Measurements from ENCODE around the gene HGFAC.

DNA sequence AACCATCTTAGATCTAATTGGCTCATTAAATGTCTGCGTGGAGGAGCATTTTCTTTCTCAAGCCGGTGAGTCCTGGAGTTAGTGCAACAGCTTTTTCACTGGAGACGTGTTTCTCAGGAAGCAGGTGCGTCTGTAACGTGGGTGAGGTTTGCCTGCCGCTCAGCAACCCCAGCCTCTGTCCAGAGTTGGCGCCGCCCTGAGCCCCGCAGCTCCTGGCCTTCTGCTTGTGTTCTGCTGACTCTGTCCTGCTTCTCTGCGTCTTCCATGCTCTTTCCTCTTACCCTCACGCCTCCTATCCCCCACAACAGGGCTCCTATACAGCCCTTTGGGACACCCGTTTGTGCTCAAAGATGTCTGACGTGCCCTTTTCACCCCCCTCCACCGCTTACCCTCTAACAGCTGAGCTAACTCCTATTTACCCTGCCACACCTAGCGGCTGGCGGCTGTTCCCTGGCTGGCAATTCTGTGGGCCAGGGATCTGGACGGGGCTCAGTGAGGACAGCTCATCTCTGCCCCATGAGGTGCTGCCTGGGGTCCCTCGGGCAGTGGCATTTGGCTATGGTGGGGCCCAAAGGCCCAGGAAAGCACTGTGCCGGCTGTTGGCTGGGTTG, 40.1 kb downstream of the HGFAC start:
- TF ChIP-seq CTCF (IDR thresholded peaks at IDR 0.05) (no peak), EZH2phosphoT487 (IDR thresholded peaks at IDR 0.05) (no peak)
